ENCODE data around the gene RIOK3.
"Not testable (repeated sequence)": the region's sequence is repeated elsewhere in the genome, so short reads cannot be mapped to it uniquely, and the experiment has no call there.

RIOK3 gene

GRCh38 chr18:23415515-23415914, 37.6 kb upstream of the RIOK3 start:
- TF ChIP-seq, protein P1, sequence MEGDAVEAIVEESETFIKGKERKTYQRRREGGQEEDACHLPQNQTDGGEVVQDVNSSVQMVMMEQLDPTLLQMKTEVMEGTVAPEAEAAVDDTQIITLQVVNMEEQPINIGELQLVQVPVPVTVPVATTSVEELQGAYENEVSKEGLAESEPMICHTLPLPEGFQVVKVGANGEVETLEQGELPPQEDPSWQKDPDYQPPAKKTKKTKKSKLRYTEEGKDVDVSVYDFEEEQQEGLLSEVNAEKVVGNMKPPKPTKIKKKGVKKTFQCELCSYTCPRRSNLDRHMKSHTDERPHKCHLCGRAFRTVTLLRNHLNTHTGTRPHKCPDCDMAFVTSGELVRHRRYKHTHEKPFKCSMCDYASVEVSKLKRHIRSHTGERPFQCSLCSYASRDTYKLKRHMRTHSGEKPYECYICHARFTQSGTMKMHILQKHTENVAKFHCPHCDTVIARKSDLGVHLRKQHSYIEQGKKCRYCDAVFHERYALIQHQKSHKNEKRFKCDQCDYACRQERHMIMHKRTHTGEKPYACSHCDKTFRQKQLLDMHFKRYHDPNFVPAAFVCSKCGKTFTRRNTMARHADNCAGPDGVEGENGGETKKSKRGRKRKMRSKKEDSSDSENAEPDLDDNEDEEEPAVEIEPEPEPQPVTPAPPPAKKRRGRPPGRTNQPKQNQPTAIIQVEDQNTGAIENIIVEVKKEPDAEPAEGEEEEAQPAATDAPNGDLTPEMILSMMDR (IDR thresholded peaks at IDR 0.05; ENCODE audit: low read depth, low read length, missing control alignments) = no peak
- in situ Hi-C loops (cut with HindIII; ENCODE audit: low pct_ligation_motif_present, low sequenced_read_pairs) = no loop called here
- Histone ChIP-seq H3K27me3 (replicated peaks) (no peaks in the 10 kb centered on the region), H3K27ac (no peak overlapping the region), H3K36me3 (replicated peaks) (peaks cover 2% of the 10 kb centered on the region), H3K4me3 (ENCODE audit: low read depth, low read length) (no peak overlapping the region)
- no peak for DNase-seq

GRCh38 chr18:23416298-23416697, 36.8 kb upstream of the RIOK3 start:
- no peak overlapping the region for H3K27ac ChIP-seq
- peaks cover 2% of the 10 kb centered on the region for H3K36me3 ChIP-seq (replicated peaks)
- no peak overlapping the region for H3K4me3 ChIP-seq (ENCODE audit: low read depth, low read length)
- DNase-seq = no peak
- in situ Hi-C loops (cut with HindIII; ENCODE audit: low pct_ligation_motif_present, low sequenced_read_pairs) = no loop called here
- no peaks in the 10 kb centered on the region for H3K27me3 ChIP-seq (replicated peaks)
- TF ChIP-seq, protein P1 (IDR thresholded peaks at IDR 0.05; ENCODE audit: low read depth, low read length, missing control alignments) = no peak

DNA sequence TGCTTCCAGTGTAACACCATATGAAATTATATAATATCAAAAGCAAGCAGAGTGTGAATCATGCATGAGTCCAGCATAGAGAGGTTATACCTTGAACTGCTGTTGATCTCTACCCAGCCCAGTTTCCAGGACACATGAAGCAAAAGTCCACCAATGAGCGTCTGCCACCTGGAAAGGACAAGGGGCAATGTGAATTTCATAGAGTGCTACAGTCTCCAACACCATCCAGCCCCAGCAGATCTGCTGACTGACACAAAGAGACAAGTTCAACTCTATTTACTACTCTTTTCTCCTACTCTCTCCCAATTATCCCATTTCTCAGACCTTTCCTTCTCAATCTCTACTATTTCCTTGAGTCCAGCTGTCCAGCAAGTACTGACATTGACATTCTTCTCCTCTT, 31.8 kb upstream of the RIOK3 start:
- H3K4me3 ChIP-seq (ENCODE audit: low read depth, low read length) = no peak overlapping the region
- no peak for DNase-seq
- in situ Hi-C loops (cut with HindIII; ENCODE audit: low pct_ligation_motif_present, low sequenced_read_pairs) = no loop called here
- no peaks in the 10 kb centered on the region for H3K27me3 ChIP-seq (replicated peaks)
- H3K36me3 ChIP-seq (replicated peaks) = peaks cover 2% of the 10 kb centered on the region
- no peak overlapping the region for H3K27ac ChIP-seq
- TF ChIP-seq, protein P1 (IDR thresholded peaks at IDR 0.05; ENCODE audit: low read depth, low read length, missing control alignments) = no peak

- no peak overlapping the region for H3K4me3 ChIP-seq (ENCODE audit: low read depth, low read length)
- H3K27ac ChIP-seq = no peak overlapping the region
- peak; percentile 35 for DNase-seq
- in situ Hi-C loops (cut with HindIII; ENCODE audit: low pct_ligation_motif_present, low sequenced_read_pairs) = no loop called here
- TF ChIP-seq, protein P1 (IDR thresholded peaks at IDR 0.05; ENCODE audit: low read depth, low read length, missing control alignments) = no peak
- peaks cover 2% of the 10 kb centered on the region for H3K36me3 ChIP-seq (replicated peaks)
- H3K27me3 ChIP-seq (replicated peaks) = no peaks in the 10 kb centered on the region
Measured at GRCh38 chr18:23422751-23423418, 30.2 kb upstream of the RIOK3 start.

- H3K4me3 ChIP-seq (ENCODE audit: low read depth, low read length) = no peak overlapping the region
- DNase-seq = no peak
- no peak overlapping the region for H3K27ac ChIP-seq
- H3K36me3 ChIP-seq (replicated peaks) = peaks cover 2% of the 10 kb centered on the region
- in situ Hi-C loops (cut with HindIII; ENCODE audit: low pct_ligation_motif_present, low sequenced_read_pairs) = no loop called here
- TF ChIP-seq, protein P1 (IDR thresholded peaks at IDR 0.05; ENCODE audit: low read depth, low read length, missing control alignments) = no peak
- no peaks in the 10 kb centered on the region for H3K27me3 ChIP-seq (replicated peaks)
Measured at GRCh38 chr18:23424616-23425015, 28.5 kb upstream of the RIOK3 start.

GRCh38 chr18:23428821-23429220, 24.3 kb upstream of the RIOK3 start:
- no peak overlapping the region for H3K4me3 ChIP-seq (ENCODE audit: low read depth, low read length)
- peaks cover 2% of the 10 kb centered on the region for H3K36me3 ChIP-seq (replicated peaks)
- TF ChIP-seq, protein P1 (IDR thresholded peaks at IDR 0.05; ENCODE audit: low read depth, low read length, missing control alignments) = no peak
- H3K27ac ChIP-seq = no peak overlapping the region
- no peaks in the 10 kb centered on the region for H3K27me3 ChIP-seq (replicated peaks)
- in situ Hi-C loops (cut with HindIII; ENCODE audit: low pct_ligation_motif_present, low sequenced_read_pairs) = no loop called here
- no peak for DNase-seq

DNA sequence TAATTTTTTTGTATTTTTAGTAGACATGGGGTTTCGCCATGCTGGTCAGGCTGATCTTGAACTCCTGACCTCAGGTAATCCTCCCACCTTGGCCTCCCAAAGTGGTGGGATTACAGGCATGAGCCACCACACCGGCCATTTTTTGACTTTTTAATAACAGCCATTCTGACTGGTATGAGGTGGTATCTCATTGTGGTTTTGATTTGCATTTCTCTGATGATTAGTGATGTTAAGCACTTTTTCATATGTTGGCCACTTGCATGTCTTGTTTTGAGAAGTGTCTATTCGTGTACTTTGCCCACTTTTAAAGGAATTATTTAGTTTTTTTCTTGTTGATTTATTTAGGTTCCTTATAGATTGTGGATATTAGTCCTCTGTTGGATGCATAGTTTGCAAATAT, 23.5 kb upstream of the RIOK3 start:
- H3K27ac ChIP-seq; H3K36me3 ChIP-seq (replicated peaks); DNase-seq; in situ Hi-C loops (cut with HindIII; ENCODE audit: low pct_ligation_motif_present, low sequenced_read_pairs); H3K4me3 ChIP-seq (ENCODE audit: low read depth, low read length); H3K27me3 ChIP-seq (replicated peaks): not testable (repeated sequence)
